Stimulated activated naive CD8-positive, alpha-beta T cell treated with anti-CD3 and anti-CD28 coated beads, Interleukin-15, amount 100 ng/mL, for 72 hours (primary cell): ENCODE results near the gene BAHD1.
"Not testable (repeated sequence)": the region's sequence is repeated elsewhere in the genome, so short reads cannot be mapped to it uniquely, and the experiment has no call there.

Experiments used
- ATAC-seq: fragments of 150-1000 bp; cut with Tn5 transposase; 2 replicates; pipeline ENCODE4 v1.10.0; 2021; ENCODE audit warnings: mild to moderate bottlenecking, moderate library complexity
- DNase-seq, 2 donors: peaks; one replicate each; pipeline ENCODE4 v3.0.0; 2021 to 2022
- H3K27ac Mint-ChIP-seq, 2 donors: one replicate each; pipeline ENCODE4 v1.8.0; 2022; ENCODE audit warnings: mild to moderate bottlenecking in 2 of 2, mixed read lengths in 2 of 2, moderate library complexity in 2 of 2
- H3K27me3 Mint-ChIP-seq: one replicate; pipeline ENCODE4 v1.8.0; 2022; ENCODE audit warnings: mixed read lengths
- H3K4me1 Mint-ChIP-seq: one replicate; pipeline ENCODE4 v1.8.0; 2022; ENCODE audit warnings: mild to moderate bottlenecking, mixed read lengths
- H3K4me3 Mint-ChIP-seq, 2 donors: one replicate each; pipeline ENCODE4 v1.8.0; 2022; ENCODE audit warnings: mild to moderate bottlenecking in 2 of 2, mixed read lengths in 2 of 2, moderate library complexity in 1 of 2
- H3K9me3 Mint-ChIP-seq, 2 donors: one replicate each; pipeline ENCODE4 v1.8.0; 2022; ENCODE audit warnings: mixed read lengths in 2 of 2

BAHD1 gene

GRCh38 chr15:40451527-40452158, 10.9 kb downstream of the BAHD1 start:
- Mint-ChIP-seq H3K4me1 (peaks cover 77% of the 10 kb centered on the region), H3K9me3 (no peaks in the 10 kb centered on the region), H3K4me3 (peak overlapping the region in 1 of 2 donors; percentile 77), H3K27me3 (no peaks in the 10 kb centered on the region), H3K27ac (peak overlapping the region in 1 of 2 donors; percentile 59)
- ATAC-seq (no peak), DNase-seq (no peak)

- Mint-ChIP-seq H3K4me1 (peaks cover 86% of the 10 kb centered on the region), H3K27ac (peak overlapping the region; percentile 56 to 85), H3K9me3 (no peaks in the 10 kb centered on the region), H3K4me3 (peak overlapping the region; percentile 56 to 77), H3K27me3 (no peaks in the 10 kb centered on the region)
- no peak for DNase-seq
- ATAC-seq = peak; percentile 75
Measured at GRCh38 chr15:40452296-40453090, 11.7 kb downstream of the BAHD1 start.

GRCh38 chr15:40453941-40454340, 13.2 kb downstream of the BAHD1 start:
- Mint-ChIP-seq H3K4me1 (peaks cover 92% of the 10 kb centered on the region), H3K4me3 (peak overlapping the region; percentile 32 to 77), H3K27ac (peak overlapping the region in 1 of 2 donors; percentile 90)
- DNase-seq (peak in 1 of 2 donors; percentile 39), ATAC-seq (peak; percentile 80)
- not testable (repeated sequence) for H3K27me3 Mint-ChIP-seq, H3K9me3 Mint-ChIP-seq

- DNase-seq = no peak
Measured at GRCh38 chr15:40454904-40455391, 14.2 kb downstream of the BAHD1 start.

GRCh38 chr15:40456299-40456712, 15.6 kb downstream of the BAHD1 start:
- peak overlapping the region in 1 of 2 donors; percentile 76 for H3K27ac Mint-ChIP-seq
- peaks cover 75% of the 10 kb centered on the region for H3K4me1 Mint-ChIP-seq
- no peaks in the 10 kb centered on the region for H3K9me3 Mint-ChIP-seq
- DNase-seq = no peak
- no peaks in the 10 kb centered on the region for H3K27me3 Mint-ChIP-seq
- H3K4me3 Mint-ChIP-seq = peak overlapping the region; percentile 12 to 31
- no peak for ATAC-seq

More at GRCh38 chr15:40454904-40455391, 14.2 kb downstream of the BAHD1 start:
- ATAC-seq = no peak
- H3K4me1 Mint-ChIP-seq = peaks cover 88% of the 10 kb centered on the region
- no peaks in the 10 kb centered on the region for H3K9me3 Mint-ChIP-seq
- H3K27ac Mint-ChIP-seq = peak overlapping the region; percentile 37 to 96
- no peaks in the 10 kb centered on the region for H3K27me3 Mint-ChIP-seq
- peak overlapping the region; percentile 32 to 77 for H3K4me3 Mint-ChIP-seq

- H3K4me1 Mint-ChIP-seq = peaks cover 70% of the 10 kb centered on the region
- peak overlapping the region; percentile 16 to 76 for H3K27ac Mint-ChIP-seq
- H3K4me3 Mint-ChIP-seq = peak overlapping the region; percentile 50 to 56
- ATAC-seq (peak; percentile 22), DNase-seq (no peak)
- no peaks in the 10 kb centered on the region for H3K27me3 Mint-ChIP-seq
- H3K9me3 Mint-ChIP-seq = no peaks in the 10 kb centered on the region
Measured at GRCh38 chr15:40456738-40457137, 16.0 kb downstream of the BAHD1 start.

GRCh38 chr15:40458495-40459371, 18.0 kb downstream of the BAHD1 start:
- no peak overlapping the region for H3K27ac Mint-ChIP-seq
- ATAC-seq (no peak), DNase-seq (no peak)
- no peaks in the 10 kb centered on the region for H3K27me3 Mint-ChIP-seq
- no peaks in the 10 kb centered on the region for H3K9me3 Mint-ChIP-seq
- H3K4me3 Mint-ChIP-seq = no peak overlapping the region
- peaks cover 51% of the 10 kb centered on the region for H3K4me1 Mint-ChIP-seq

- Mint-ChIP-seq H3K27ac (no peak overlapping the region), H3K9me3 (no peaks in the 10 kb centered on the region), H3K4me1 (peaks cover 47% of the 10 kb centered on the region), H3K27me3 (no peaks in the 10 kb centered on the region), H3K4me3 (no peak overlapping the region)
- DNase-seq (no peak), ATAC-seq (no peak)
Measured at GRCh38 chr15:40459391-40460015, 18.8 kb downstream of the BAHD1 start.

GRCh38 chr15:40460404-40460803, 19.7 kb downstream of the BAHD1 start:
- Mint-ChIP-seq H3K4me1 (peaks cover 47% of the 10 kb centered on the region), H3K27me3 (no peaks in the 10 kb centered on the region), H3K4me3 (no peak overlapping the region), H3K27ac (peak overlapping the region in 1 of 2 donors; percentile 91), H3K9me3 (no peaks in the 10 kb centered on the region)
- ATAC-seq (no peak), DNase-seq (no peak)

- Mint-ChIP-seq H3K27ac (peak overlapping the region in 1 of 2 donors; percentile 59), H3K4me1 (peaks cover 47% of the 10 kb centered on the region), H3K9me3 (no peaks in the 10 kb centered on the region), H3K27me3 (no peaks in the 10 kb centered on the region), H3K4me3 (no peak overlapping the region)
- DNase-seq (no peak), ATAC-seq (no peak)
Measured at GRCh38 chr15:40461958-40462357, 21.2 kb downstream of the BAHD1 start.

GRCh38 chr15:40463279-40463678, 22.5 kb downstream of the BAHD1 start:
- DNase-seq (no peak), ATAC-seq (no peak)
- no peaks in the 10 kb centered on the region for H3K9me3 Mint-ChIP-seq
- H3K4me1 Mint-ChIP-seq = peaks cover 49% of the 10 kb centered on the region
- no peaks in the 10 kb centered on the region for H3K27me3 Mint-ChIP-seq
- H3K27ac Mint-ChIP-seq = no peak overlapping the region
- no peak overlapping the region for H3K4me3 Mint-ChIP-seq

GRCh38 chr15:40463886-40464545, 23.3 kb downstream of the BAHD1 start:
- no peaks in the 10 kb centered on the region for H3K9me3 Mint-ChIP-seq
- ATAC-seq (no peak), DNase-seq (no peak)
- peaks cover 54% of the 10 kb centered on the region for H3K4me1 Mint-ChIP-seq
- peak overlapping the region; percentile 19 to 69 for H3K27ac Mint-ChIP-seq
- no peak overlapping the region for H3K4me3 Mint-ChIP-seq
- H3K27me3 Mint-ChIP-seq = no peaks in the 10 kb centered on the region

- no peaks in the 10 kb centered on the region for H3K9me3 Mint-ChIP-seq
- DNase-seq = no peak
- ATAC-seq = no peak
- peaks cover 54% of the 10 kb centered on the region for H3K4me1 Mint-ChIP-seq
- H3K27me3 Mint-ChIP-seq = no peaks in the 10 kb centered on the region
- peak overlapping the region; percentile 20 to 69 for H3K27ac Mint-ChIP-seq
- no peak overlapping the region for H3K4me3 Mint-ChIP-seq
Measured at GRCh38 chr15:40464595-40465185, 23.9 kb downstream of the BAHD1 start.

- peaks cover 61% of the 10 kb centered on the region for H3K4me1 Mint-ChIP-seq
Measured at GRCh38 chr15:40465939-40466338, 25.2 kb downstream of the BAHD1 start.

More at GRCh38 chr15:40465939-40466338, 25.2 kb downstream of the BAHD1 start:
- Mint-ChIP-seq H3K9me3 (no peaks in the 10 kb centered on the region), H3K27me3 (no peaks in the 10 kb centered on the region), H3K4me3 (no peak overlapping the region), H3K27ac (peak overlapping the region in 1 of 2 donors; percentile 42)
- no peak for ATAC-seq
- DNase-seq = no peak
